Measurements from ENCODE around the gene TMEM97.

TMEM97 gene

DNA sequence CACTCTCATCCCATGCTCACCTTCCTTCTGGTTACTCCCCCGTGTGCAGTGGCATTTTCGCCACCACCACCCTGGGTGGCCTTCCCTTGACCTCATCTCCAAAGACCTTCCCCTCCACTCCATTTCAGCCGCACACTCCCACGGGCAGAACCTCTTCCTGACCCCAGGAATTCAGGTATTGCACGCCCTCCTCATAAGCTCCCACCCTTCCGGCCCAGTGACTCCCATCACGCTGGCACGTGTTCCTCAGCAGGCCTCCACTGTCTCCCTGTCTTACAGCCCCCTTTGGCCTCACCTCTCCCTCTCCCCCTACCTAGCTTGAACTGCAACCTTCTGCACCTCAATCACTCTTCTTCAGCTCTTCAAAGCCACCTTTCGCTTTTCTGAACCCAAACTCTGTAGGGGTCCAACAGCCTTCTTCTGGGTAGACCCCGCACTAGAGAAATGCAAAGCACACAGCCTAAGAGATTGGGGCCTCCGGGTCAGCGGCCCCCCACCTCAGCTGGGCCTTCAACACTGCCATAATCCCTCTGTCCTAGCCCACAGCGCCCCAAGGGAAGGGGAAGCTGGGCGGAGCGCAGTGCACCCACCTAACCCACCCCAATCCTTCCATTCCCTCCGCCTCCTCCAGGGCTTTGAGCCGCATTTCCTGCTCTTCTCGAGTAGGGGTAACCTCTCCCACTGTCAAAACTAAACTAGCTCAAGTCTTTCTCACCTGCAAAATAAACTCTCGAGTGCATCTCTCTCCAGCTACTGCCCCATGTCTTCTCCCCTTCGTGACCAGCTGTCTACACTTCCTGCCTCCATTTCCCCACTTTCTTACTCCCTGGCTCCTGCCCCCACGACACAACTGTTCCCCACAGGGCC is 1.7 kb upstream of the TMEM97 start:
- no peak for DNase-seq

DNA sequence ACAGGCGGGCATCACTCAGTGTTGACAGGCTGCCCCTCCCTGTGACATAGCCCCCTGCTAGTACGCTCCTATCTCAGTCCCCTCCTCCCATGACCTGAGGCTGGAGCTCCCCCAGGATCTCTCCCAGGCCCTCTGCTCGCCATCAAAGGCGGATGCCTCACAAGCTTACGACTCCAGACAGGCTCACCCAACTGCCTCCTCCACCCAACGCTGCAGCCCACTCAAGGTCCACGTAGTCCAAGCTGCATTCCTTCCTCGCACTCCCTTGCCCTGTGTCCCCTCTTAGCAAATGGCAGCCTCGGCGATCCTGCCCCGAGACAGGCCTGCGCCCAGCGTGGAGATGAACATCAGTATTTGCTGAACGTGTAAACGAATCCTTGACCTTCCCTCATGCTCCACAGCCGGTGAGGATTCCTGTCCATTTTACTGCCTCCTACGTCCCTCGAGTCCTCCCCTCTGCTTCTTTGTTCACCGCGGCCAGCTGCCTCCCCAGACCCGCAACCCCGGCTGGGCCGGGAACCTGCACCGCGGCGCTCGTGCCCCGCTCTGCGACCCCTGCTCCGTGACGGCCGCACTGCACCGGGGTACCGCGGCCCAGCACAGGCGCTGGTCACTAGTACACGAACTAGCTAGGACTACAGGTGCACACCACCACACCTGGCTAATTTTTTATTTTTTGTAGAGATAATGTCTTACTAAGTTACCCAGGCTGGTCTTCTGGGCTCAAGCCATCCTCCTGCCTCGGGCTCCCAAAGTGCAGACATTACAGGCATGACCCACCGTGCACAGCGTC is 838 bp upstream of the TMEM97 start:
- no peak for DNase-seq

DNA sequence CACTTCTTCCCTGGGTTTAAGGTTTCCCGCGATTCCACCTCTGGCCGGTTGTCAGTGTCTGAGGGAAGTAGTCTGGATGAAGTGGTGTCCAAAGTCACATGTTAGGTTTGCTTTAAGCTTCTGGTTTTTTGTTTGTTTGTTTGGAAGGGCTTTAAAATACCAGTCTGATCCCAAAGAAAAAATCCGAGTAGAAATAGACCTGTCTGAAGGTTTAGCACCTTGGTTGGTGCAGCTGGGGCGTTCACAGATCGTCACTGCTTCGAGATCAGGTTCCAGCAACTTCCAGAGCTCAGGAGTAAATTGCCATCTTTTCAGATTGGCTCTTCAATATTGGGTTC is 567 bp downstream of the TMEM97 start:
- DNase-seq, result peak; percentile 34

DNA sequence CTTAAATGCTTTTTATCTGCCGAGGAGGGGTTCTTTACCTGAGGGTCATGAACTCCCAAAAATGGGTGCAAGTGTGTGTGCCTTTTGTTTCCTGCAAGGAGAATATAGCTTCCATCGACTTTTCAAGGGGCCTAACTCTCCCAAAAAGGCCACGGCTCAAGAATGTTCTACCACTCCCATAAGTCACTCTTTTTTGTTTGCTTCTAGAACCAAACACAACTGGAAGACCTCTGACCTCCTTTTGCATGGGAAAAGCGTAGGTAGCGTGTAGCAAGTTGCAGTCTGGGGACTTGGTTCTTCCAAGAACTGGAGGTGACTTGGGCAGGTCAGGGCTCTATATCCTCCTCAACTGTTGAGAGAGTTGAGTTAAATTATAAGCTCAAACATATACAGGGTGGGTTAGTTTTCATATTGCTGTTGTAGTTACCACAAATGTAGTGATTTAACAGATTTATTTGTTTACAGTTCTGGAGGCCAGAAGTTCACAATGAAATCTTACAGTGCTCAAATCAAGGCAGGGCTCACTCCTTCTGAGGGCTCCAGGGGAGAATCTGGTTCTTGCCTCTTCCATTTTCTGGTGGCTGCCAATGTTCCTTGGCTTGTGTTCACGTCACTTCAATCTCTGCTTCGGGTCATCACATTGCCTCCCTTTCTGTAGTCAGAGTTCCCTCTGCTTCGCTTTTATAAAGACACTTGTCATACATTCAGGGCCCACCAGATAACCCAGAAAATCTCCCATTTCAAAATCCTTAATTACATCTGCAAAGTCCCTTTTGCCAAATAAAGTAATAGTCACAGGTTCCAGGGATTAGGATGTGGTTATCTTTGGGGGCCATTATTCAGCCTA is 1.4 kb downstream of the TMEM97 start:
- DNase-seq, result no peak

DNA sequence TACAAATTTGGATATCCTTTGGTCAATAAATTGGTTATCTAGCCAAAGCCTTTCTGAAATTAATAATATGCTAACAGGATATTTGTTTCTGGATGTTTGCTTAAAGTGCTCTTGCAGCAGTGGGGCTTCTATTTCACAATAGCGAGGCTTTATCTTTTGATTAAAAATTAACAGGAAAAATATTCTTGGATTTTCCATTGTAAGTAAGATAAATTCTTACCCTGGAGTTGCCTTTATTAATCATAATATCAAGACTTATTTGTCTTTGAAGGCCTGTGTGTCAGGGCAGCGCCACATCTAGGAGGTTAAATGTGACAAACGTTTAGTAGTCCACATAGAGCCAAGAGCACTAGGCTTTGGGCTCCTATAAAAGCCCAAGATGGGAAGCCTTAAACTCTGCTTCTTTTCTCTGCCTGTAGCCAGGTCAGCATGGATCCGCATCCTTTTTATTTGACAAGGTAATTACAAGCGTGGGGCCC is 5.3 kb downstream of the TMEM97 start:
- DNase-seq, result no peak

DNA sequence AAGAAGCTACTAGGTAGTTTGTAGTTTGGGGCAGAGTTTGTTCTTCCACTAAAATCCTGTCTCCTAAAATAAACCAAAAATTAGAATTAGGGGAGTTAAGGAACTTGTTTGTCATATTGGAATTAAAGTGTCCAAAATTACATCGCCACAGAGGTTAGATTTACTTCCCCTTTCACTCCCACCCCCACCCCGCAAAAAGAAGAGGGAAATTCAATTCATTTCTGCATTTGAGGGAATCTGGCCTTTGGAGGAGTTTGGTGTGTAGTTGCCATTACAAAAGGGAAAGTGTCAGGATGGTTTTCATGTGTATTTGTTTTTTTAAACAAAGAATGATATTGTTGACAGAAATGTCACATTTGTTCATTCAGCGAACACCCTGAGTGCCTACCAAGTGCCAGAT is 5.8 kb downstream of the TMEM97 start:
- peak; percentile 64 for DNase-seq

DNA sequence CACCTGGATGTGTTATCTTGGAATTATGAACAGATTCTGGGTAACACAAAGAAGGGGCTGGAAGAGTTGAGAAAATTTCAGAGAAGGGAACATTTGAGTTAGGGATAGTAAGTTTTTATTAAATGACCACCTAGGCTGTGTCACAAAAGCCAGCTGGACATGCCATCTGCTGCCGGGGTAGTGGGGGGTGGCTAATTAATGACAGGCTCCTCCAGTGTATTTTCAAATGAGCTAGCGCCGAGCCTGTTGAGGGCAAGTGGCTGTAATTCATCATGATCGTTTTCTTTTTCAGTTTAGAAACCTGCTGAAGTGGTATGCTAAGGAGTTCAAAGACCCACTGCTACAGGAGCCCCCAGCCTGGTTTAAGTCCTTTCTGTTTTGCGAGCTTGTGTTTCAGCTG is 6.2 kb downstream of the TMEM97 start:
- DNase-seq, result no peak

DNA sequence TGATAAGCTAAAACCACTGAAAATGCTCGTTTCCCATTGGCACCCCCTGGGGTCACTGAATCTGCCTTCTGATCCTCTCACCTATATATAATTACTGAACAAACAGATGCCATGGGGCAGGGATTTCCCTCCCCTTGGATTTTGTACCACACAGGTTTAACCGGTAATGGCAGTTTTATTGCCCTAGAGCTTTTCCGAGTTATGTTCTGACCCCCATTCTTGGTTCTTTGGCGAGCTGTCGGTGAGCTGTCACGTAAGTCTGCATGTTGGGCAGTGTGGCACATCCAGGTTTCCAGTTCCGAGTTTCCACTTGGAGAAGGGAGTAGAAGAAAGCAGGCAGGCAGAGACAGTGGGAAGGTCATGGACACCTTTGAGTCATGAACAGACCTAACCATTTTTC is 7.1 kb downstream of the TMEM97 start:
- DNase-seq, result no peak

DNA sequence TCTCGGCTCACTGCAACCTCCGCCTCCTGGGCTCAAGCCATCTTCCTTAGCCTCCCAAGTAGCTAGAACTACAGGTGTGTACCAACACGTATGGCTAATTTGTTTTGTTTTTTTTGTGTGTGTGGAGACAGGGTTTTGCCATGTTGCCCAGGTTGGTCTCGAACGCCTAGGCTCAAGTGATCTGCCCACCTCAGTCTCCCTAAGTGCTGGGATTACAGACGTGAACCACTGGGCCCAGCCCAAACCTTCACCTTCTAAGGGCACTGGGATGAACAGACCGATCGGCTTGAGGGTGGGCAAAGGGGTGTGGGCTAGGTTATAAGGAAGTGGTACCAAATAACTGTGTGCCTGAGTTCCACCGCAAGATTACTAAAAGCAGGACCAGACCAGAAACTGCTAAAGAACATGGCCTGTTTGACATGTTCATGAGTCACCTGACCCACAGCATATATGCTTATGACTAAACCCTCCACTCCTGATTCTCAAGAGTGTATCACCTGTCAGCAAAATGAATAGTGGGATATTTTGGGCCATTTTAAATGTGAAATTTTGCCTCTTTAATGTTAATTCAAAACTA is 8.1 kb downstream of the TMEM97 start:
- DNase-seq, result no peak

DNA sequence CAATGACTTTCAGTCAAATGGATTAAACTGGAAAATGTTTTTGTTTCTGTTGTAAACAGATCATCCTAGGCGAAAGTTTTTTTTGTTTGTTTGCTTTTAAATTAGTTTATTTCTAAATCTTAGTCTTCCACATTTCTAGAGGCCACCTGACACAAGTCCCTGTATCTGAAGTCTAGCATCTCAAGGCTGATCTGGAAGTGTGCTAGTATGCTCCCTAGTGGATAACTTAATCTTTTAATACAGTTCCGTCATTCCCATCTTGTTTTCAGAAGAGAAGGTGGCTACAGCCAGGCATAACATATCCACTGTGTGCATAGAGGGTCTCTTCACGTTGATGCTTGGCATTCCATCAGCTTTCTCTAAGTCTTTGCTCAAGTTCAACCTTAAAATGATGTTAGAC is 8.7 kb downstream of the TMEM97 start:
- no peak for DNase-seq

DNA sequence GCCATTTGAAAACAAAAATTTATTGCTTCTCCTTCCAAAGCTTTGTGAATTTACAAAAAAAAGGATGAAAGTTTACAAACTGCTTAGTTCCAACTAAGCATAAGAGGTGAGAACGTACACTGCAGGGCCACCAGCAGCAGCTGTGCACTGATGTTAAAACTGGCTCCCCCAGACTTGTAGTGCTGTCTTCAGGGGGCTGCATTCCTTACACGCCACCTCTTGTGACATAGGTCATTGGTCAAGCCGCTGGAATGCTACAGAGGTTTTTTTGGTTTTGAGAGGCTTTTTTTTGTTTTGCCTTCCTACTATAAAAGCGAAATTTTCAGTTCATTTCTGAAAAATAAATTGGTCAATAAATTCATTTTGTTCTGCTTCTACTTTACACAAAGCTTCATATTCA is 9.3 kb downstream of the TMEM97 start:
- DNase-seq, result no peak

DNA sequence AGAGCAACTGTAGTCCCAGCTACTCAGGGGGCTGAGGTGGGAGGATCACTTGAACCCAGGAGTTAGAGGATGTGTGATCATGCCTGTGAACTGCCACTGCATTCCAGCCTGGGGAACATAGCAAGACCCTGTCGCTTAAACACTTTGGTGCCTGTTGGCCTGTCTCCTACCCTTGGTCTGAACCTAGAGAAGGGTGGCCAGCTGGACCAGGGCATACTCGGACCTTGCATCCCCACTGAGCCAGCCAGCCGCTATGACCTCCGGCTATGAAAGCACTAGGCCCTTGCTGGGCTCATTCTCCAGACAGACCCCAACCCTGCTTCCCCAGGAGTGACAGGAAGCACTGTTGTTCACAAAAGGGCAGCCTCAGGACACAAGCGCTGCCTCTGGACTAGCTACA is 11.7 kb downstream of the TMEM97 start:
- DNase-seq, result no peak

DNA sequence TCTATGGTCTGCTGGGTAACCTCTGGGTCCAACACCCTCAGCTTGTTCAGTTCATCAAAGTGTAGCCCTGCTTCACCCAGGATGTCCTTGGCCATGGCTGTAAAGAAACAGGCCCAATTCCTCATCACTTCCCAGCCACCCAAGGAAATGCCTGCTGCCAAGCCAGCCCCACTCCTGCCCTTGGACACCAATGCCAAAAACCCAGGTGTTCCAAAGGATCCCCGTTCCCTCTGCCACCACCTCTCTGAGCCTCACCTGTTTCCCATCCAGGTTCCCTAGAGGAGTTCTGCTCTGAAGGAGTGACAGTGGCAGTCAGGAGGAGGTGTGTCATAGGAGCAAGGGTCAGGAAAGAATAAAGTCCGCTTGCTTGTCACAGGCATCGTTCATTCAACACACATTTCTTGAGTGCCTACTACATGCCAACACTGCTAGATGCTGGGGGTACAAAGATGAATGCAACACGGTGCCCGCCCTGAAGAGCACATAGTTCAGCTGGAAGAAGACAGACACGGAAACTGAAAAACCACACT is 13.0 kb downstream of the TMEM97 start:
- no peak for DNase-seq

DNA sequence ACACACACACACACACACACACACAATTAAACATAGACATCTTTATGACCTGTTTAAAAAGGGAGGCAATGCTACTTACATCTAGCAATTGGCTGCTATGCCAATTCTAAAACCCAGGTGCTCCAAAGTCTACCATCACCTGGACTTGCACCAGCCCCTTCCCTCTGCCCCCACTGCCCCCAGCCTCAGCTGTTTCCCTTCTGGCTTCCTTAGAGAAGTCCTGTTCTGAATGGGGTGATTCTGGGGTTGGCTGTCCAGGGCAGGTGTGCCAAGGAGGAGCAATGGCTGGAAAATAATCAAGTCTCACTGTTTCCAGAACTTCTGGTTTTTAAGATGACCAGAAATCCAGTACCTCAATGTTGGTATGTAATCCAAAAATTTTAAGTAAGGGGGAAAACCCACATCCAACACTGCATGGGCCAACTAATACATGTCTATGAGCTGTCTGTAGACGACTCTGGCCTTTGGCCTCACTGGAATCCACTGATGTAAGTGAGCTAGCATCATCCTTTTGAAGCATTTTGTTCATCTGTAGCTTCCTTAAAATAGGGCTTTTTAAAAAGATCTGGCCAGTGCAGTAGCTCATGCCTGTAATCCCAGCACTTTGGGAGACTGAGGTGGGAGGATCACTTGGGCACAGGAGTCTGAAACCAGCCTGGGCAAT is 14.2 kb downstream of the TMEM97 start:
- DNase-seq, result no peak

DNA sequence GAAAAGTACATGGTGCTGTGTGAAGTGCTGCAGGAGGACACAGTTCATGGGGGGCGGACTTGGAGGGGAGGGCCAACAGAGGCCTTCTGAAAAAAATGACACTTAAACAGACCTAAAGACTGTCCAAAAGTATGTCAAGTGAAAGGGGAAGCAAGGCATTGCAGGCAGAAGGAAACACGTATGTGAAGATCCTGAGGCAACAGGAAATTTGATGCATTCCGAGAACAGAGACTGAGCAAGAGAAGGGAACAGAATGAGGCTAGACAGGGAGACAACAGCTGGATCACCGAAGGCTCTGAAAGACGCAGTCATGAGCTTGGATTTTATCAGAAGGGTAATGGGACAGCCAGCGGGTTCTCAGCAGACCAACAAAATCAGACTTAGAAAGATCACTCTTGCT is 15.2 kb downstream of the TMEM97 start:
- DNase-seq, result peak; percentile 64

DNA sequence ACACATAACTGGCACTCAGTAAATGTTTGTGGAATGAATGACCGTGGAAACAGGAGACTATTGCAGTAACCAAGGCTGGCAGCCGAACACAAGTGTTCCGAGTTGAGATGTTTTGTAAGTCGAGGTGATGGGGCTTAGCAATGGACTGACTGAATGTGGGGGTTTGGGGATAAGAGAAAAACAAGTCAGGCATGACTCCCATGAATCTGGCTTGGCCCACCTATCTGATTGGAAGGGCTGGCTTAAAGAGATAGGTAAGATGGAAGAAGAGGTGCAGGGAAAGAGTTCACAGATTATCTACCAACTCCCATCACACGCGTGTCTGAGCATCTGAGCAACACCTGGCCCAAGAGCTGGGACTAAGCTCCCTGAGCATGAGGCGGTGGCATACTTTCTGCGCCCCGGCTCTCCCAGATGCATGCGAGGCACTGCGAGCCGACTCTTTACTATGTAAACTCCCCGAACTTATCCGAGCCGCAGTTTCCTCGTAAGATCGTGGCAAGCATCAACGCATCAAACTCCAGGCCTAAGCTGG is 15.7 kb downstream of the TMEM97 start:
- DNase-seq, result no peak

DNA sequence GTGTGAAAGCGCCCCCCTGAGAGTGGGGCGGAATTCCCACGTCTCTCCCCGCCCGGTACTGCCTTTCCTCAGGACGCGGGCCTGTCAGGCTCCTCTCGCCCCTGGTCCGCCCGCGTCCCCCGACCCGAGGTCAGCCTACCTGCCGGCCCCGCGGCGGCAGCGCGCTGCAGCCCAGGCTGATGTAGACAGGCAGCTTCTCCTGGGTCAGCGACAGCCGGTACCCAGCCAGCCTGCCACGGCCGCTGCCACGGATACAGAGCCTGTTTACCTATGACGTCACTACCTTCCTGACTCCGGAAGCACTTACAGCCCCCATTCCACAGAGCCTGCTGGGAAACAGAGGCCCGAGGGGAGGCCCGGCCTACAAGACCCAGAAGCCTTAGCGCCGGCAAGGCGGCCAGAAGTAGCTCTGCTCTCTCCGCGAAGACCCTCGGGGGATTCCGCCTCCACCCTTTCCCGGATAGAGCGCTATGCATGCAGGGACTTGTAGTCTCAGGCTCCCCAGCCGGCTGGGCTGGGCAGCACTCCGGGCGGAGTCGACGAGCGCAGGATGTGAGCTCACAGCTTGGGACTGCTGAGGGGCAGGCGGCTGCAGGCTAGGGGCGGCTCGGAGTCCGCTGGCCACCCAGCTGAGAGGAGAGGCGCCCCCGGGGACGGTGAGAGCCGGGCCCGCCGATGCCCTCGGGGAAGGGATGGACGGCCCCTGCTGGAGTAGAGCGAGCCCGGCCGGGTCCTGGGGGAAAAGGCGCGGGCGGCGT is 16.4 kb downstream of the TMEM97 start, which contains the start of the genes IFT20 and TNFAIP1:
Gene IFT20, minus strand, starts transcription at position 272 of the 758 bp plus-strand sequence. CDS start 3,487 bp downstream, outside the sequence.
Gene TNFAIP1, plus strand, starts transcription at position 561 of the 758 bp plus-strand sequence. CDS start 3,761 bp downstream, outside the sequence.
- DNase-seq, result peak; percentile 99

DNA sequence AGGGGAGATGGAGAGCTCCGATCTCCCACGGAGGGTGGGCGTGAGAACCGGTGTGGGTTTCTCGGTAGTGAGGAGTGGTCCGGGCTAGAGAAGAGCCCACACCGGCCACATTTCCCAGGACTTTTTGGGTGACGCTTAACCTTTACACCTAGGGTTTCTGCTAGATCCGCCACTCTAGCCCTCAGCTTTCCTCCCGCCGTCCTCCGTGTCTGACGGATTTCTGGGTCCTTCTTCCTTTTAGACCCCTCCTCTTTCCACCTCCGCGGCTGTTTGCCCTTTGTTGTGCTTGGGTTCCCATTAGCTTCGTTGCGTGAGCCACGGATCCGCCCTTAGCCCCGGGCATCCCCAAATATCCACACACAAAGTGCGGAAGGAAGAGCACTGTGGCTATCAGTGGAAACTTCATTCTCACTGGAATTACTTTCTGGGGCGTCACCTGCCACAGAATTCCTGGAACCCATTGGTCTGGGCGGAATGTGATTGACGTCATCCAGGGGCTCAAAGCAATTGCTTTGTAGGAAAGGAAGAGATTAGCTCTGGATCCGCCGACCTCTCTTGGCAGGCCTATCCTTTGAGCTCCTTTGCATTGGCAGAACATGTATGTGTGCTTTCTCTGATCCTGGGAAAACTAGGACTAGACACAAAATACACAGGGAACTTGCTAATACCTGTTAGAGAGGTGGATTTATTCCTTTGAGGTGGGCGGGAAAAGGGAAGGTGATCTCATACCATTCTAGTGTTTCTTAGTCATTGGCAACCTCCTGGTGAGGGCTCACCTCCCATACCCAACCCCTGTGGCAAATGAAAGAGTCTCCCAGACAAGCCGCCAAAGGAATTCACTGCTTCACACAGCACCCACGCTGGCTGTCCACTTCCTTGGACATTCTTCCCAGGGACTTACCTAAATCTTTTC is 17.2 kb downstream of the TMEM97 start:
- DNase-seq, result no peak

DNA sequence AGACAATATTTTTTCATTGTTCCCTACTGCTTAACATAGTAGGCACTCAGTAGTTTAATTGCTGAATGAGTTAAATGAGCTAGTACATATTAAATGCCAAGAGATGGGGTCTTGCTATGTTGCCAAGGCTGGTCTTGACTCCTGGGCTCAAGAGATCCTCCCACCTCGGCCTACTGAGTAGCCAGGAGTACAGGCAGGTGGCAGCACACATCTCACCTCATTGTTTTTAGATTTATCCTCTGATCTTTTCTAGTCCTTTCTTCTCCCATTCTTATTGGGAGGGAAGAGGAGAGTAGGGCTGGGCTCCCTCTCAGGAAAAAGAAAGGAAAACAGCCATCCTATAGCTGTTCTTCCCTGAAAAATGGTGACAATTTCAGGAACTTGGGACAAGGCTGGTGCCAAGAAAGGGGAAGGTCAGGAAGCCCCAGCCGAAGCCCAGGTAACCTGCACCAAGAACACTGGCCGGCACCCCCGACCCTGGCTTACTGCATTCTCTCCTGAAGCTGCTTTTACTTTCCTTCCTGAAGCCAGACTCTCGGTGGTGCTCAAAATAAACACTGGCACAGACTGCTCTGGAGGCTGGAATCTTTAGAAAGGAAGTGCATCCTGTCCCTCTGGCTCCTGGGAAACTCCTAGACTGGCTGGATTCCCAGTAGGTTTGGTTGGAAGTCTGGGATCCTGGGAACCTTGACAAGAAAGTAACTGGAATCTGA is 19.2 kb downstream of the TMEM97 start:
- DNase-seq, result no peak

Measured in MV-4-11 (cell line).